Retinal pigment epithelial cell (primary cell): ENCODE results near the gene PLXND1.

Experiments used
- DNase-seq: peaks from one replicate; pipeline ENCODE4 v3.0.0-alpha.2; 2010; ENCODE audit warnings: low read depth
- H3K4me3 ChIP-seq: 2 replicates; pipeline ENCODE4 v1.5.1; 2011; ENCODE audit warnings: mild to moderate bottlenecking, low read length, control low read depth, moderate library complexity
- TF ChIP-seq, protein P1 (sequence below): conservative IDR thresholded peaks from 2 replicates; pipeline ENCODE4 v1.5.1; 2011; ENCODE audit warnings: low read depth, low read length, control low read depth, inconsistent platforms

PLXND1 gene

DNA sequence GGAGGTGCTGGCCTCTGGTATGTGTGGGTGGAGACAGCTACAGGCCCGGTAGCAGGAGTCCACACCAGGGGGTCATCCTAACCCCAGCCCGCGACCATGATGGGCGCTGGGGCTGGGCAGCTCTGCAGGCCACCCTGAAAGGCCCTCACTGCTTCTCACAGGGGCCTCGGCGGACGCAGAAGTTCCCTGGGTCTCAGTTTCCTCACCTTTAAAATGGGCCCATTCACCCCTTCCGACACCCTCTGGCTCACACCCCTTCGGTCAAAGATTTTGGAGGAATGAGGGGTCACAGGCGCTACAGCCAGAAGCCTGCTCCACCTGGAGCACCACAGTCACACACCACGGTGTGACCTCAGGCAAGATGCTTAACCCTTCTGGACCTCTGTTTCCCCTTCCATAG lies 8.0 kb downstream of the PLXND1 start:
- no peak for DNase-seq
- no peak overlapping the region for H3K4me3 ChIP-seq

DNA sequence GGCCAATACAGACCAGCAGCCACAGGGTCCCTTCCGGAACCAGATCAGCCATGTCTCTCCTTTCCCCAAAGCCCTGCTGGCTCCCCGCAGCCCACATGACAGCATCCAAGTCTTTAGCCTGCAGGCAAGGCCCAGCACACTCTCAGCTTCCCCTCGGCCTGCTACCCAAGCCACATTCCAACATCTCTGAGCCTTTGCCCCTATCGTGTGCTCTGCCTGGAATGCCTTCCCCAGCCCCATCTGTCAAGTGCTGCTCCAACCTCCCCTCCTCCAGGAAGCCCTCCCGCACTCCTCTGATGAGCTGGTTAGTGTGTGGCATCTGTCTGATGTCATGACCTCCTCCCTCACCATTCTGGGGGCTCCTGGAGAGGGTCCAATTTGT lies 8.5 kb downstream of the PLXND1 start:
- no peak for DNase-seq
- H3K4me3 ChIP-seq: no peak overlapping the region
- TF ChIP-seq, protein P1, sequence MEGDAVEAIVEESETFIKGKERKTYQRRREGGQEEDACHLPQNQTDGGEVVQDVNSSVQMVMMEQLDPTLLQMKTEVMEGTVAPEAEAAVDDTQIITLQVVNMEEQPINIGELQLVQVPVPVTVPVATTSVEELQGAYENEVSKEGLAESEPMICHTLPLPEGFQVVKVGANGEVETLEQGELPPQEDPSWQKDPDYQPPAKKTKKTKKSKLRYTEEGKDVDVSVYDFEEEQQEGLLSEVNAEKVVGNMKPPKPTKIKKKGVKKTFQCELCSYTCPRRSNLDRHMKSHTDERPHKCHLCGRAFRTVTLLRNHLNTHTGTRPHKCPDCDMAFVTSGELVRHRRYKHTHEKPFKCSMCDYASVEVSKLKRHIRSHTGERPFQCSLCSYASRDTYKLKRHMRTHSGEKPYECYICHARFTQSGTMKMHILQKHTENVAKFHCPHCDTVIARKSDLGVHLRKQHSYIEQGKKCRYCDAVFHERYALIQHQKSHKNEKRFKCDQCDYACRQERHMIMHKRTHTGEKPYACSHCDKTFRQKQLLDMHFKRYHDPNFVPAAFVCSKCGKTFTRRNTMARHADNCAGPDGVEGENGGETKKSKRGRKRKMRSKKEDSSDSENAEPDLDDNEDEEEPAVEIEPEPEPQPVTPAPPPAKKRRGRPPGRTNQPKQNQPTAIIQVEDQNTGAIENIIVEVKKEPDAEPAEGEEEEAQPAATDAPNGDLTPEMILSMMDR: no peak

More for the DNA sequence above, 8.0 kb downstream of the PLXND1 start:
- TF ChIP-seq, protein P1: no peak

DNA sequence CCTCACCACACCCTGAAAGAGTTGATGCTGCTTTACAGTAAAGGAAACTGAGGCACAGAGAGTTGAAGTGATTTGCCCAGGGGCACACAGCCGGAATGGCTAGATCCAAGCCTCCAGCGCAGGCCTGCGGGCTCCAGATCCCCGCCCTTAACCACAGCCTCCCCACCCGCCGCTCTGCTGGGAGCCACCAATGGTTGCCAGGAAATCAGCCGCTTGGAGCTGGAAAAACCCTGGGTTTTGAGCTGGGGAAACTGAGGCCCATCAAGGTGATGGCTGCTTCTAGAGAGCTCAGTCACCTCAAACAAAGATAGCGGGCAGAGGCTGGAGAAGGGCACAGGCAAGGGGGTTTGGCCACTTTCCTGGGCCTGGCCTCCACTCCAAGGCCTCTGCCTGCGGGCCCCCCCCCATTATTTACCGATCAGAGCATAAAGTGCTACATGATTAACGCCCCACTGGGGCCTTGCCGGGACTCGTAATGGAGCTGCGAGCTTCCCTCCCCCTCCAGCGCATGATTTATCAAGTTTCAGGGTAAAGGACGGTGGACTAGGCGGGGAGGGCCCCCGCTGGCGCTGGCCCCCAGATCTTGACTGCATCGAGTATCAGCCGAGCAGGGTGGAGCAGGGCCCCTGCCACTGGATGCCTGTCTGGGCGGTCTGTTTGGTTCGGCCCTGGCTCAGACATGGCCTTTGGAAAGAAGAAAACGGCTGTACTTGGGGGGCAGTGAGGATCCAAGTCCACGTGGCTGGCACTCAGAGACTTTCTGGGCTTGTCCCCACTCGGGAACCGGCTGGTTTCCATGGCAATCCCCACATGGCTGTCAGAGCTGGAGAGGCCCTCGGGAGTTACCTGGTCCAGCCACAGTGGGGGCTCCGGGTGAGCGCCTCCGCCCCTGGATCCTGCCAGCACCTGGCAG lies 9.1 kb downstream of the PLXND1 start:
- TF ChIP-seq, protein P1: no peak
- no peak overlapping the region for H3K4me3 ChIP-seq

DNA sequence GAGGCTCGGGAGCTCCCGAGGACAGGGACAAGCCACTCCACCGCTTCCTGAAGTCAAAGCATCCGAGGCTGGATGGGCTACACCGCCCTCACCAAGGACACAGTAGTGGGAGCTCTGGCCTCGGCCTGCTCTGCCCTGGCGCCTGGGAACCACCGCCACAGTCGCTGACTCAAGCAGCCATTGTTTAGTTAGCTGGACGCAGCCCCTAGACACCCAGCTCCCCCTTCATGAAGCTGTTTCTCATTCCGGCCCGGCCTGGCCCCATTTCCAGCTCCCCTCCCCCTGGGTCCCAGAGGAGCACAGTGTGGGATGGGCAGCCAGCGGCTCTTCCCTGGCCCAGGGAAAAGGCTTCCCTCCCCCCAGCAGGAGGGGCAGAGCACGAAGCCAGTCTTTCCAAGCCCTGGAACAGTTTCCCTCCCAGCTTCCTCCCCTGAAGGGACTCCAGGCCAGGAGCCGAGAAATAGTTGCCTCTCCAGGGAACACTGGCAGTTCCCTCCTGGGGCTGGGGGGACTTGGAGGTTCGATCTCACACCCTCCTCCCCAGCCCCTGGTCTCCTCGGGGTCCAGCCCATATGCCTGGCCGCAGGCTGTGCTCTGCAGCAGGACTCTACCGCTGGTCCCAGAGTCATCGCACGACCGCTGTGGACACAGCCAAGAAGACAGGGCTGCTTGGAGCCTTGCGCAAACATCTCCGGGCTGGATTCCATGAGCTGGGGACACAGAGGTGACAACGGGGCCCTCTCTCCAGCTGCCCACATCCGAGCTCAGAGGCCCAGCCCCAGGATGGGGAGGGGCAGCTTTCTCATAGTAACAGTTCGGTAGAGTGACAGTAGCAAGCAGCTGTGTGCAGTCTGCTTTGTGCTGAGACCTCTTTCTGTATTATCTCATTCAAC lies 10.0 kb downstream of the PLXND1 start:
- no peak for DNase-seq
- TF ChIP-seq, protein P1: no peak
- H3K4me3 ChIP-seq: no peak overlapping the region

More for the DNA sequence above, 9.1 kb downstream of the PLXND1 start:
- no peak for DNase-seq

- no peak overlapping the region for H3K4me3 ChIP-seq
- no peak for DNase-seq
- TF ChIP-seq, protein P1: no peak
These were observed 10.8 kb downstream of the PLXND1 start for GRCh38 chr3:129595544-129596193.

DNA sequence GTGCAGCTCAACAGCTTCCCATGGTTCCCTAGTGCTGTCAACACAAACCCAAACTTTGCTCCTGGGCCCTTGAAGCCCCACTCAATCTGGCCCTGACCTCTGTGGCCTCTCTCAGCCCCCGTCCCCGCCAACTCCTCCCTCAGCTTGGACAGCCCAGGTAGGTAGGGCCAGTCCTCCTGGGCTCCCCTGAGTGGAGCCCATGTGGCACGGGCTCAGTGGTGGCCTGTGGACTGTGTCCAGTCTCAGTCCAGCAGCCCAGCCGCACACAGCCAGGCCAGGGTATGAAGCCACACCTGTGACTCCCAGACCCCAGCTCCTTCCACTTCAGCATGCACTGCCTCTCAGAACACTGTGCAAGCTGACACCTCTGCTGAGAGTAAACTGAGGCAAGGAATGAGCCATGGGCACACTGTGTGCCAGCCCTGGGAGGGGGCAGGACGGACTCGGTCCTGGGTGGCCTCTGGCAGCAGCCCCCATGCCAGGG lies 11.5 kb downstream of the PLXND1 start:
- no peak for DNase-seq
- TF ChIP-seq, protein P1: no peak
- H3K4me3 ChIP-seq: no peak overlapping the region
